IMR-90 (cell line): ENCODE data around the gene ULK1. TPM values are rescaled to one million over a fixed set of nuclear protein-coding genes. Genes with fewer than 3 reads are reported as not detected.
A peak's percentile ranks its signal among the peaks of the same experiment; 100 is the strongest.

ENCODE experiments used
- ATAC-seq: fragments of 200-7000 bp; cut with Tn5 transposase; 2 replicates; pipeline ENCODE4 v1.9.1; 2020; ENCODE audit warnings: low read depth, mild to moderate bottlenecking, moderate library complexity
- BruUV-seq: library from RNA; stranded (reverse); fragments of 400-500 nt; replicated peaks from 2 replicates; lab custom pipeline; 2021; lab: Mats Ljungman, UMichigan
- CTCF ChIA-PET: fragments of 300-600 bp; formaldehyde crosslinking; extraction: SDS; loops from one replicate; lab custom pipeline; 2021; ENCODE audit warnings: antibody characterized with exemption; lab: Yijun Ruan, JAX
- POLR2A ChIA-PET: fragments of 300-600 bp; sonication (Branson Sonifier 250); formaldehyde crosslinking; loops from one replicate; lab custom pipeline; 2022; ENCODE audit warnings: antibody characterized with exemption; ENCODE audit not compliant: unreplicated experiment; lab: Charles Lee
- DNase-seq: peaks from one replicate; pipeline ENCODE4 v3.0.0; 2013
- H2AFZ ChIP-seq: replicated peaks from 2 replicates; pipeline ENCODE3; 2013; ENCODE audit warnings: low read length, mild to moderate bottlenecking; ENCODE audit not compliant: poor library complexity
- H2AK5ac ChIP-seq: 2 replicates; pipeline ENCODE4 v1.6.1; 2013; ENCODE audit warnings: low read depth, low read length, inconsistent platforms
- H2AK9ac ChIP-seq: replicated peaks from 2 replicates; pipeline ENCODE3; 2013; ENCODE audit warnings: mild to moderate bottlenecking, low read depth, low read length, moderate library complexity; ENCODE audit not compliant: poor library complexity
- H2BK120ac ChIP-seq: 2 replicates; pipeline ENCODE4 v1.6.1; 2013; ENCODE audit warnings: low read depth, low read length, inconsistent platforms
- H2BK15ac ChIP-seq: 3 replicates; pipeline ENCODE4 v1.6.1; 2013; ENCODE audit warnings: low read depth, low read length, inconsistent platforms
- H2BK20ac ChIP-seq: 2 replicates; pipeline ENCODE4 v1.6.1; 2013; ENCODE audit warnings: low read depth, mild to moderate bottlenecking, inconsistent platforms, low read length, moderate library complexity
- H2BK5ac ChIP-seq: 2 replicates; pipeline ENCODE4 v1.6.1; 2013; ENCODE audit warnings: mild to moderate bottlenecking, low read depth, low read length, inconsistent platforms; ENCODE audit not compliant: poor library complexity, severe bottlenecking
- H3K14ac ChIP-seq: replicated peaks from 2 replicates; pipeline ENCODE4 v1.6.1; 2013; ENCODE audit warnings: low read depth, low read length, inconsistent platforms
- H3K18ac ChIP-seq: 2 replicates; pipeline ENCODE4 v1.6.1; 2013; ENCODE audit warnings: low read depth, low read length, control low read depth
- H3K23ac ChIP-seq: 2 replicates; pipeline ENCODE4 v1.6.1; 2013; ENCODE audit warnings: low read depth, low read length, inconsistent platforms
- H3K27ac ChIP-seq: 2 replicates; pipeline ENCODE4 v1.5.1; 2013; ENCODE audit warnings: mild to moderate bottlenecking, control low read depth, low read length; ENCODE audit not compliant: insufficient read depth
- H3K27me3 ChIP-seq: 2 replicates; pipeline ENCODE4 v1.6.1; 2013; ENCODE audit warnings: low read length; ENCODE audit not compliant: control insufficient read depth, insufficient read depth
- H3K36me3 ChIP-seq: 2 replicates; pipeline ENCODE4 v1.6.1; 2013; ENCODE audit warnings: low read length, mixed read lengths; ENCODE audit not compliant: control insufficient read depth, insufficient read depth
- H3K4ac ChIP-seq: 2 replicates; pipeline ENCODE4 v1.6.1; 2013; ENCODE audit warnings: low read depth, low read length, inconsistent platforms
- H3K4me1 ChIP-seq: 2 replicates; pipeline ENCODE4 v1.6.1; 2013; ENCODE audit warnings: low read length, mixed read lengths; ENCODE audit not compliant: control insufficient read depth, insufficient read depth
- H3K4me2 ChIP-seq: 2 replicates; pipeline ENCODE4 v1.6.1; 2013; ENCODE audit warnings: low read depth, mild to moderate bottlenecking, control low read depth, low read length, moderate library complexity
- H3K4me3 ChIP-seq: 2 replicates; pipeline ENCODE4 v1.5.1; 2013; ENCODE audit warnings: low read depth, mild to moderate bottlenecking, control low read depth, low read length, moderate library complexity; ENCODE audit not compliant: insufficient read depth
- H3K56ac ChIP-seq: 2 replicates; pipeline ENCODE4 v1.6.1; 2013; ENCODE audit warnings: low read length, inconsistent platforms; ENCODE audit not compliant: insufficient read depth; ENCODE audit errors: extremely low read depth
- H3K79me1 ChIP-seq, 2 experiments: 2 replicates each; pipeline ENCODE4 v1.6.1; 2013; ENCODE audit warnings: low read length in 2 of 2, inconsistent platforms in 1 of 2, low read depth in 1 of 2
- H3K9ac ChIP-seq: 2 replicates; pipeline ENCODE4 v1.6.1; 2013; ENCODE audit warnings: low read depth, low read length, control low read depth
- H3K9me1 ChIP-seq: 2 replicates; pipeline ENCODE4 v1.6.1; 2013; ENCODE audit warnings: low read length, inconsistent platforms; ENCODE audit not compliant: insufficient read depth
- H3K9me3 ChIP-seq: 2 replicates; pipeline ENCODE4 v1.6.1; 2013; ENCODE audit warnings: low read length; ENCODE audit not compliant: control insufficient read depth, insufficient read depth
- H4K20me1 ChIP-seq: 2 replicates; pipeline ENCODE4 v1.6.1; 2013; ENCODE audit warnings: low read length, inconsistent platforms; ENCODE audit not compliant: insufficient read depth
- H4K5ac ChIP-seq: 2 replicates; pipeline ENCODE4 v1.6.1; 2013; ENCODE audit warnings: mild to moderate bottlenecking, low read depth, low read length, control low read depth
- H4K8ac ChIP-seq, 2 experiments: 2 replicates each; pipeline ENCODE4 v1.6.1; 2013; ENCODE audit warnings: low read depth in 2 of 2, low read length in 2 of 2, control low read depth in 1 of 2, inconsistent platforms in 1 of 2
- H4K91ac ChIP-seq: 2 replicates; pipeline ENCODE4 v1.6.1; 2013; ENCODE audit warnings: low read depth, low read length, inconsistent platforms; ENCODE audit not compliant: insufficient read depth
- CEBPB ChIP-seq: IDR thresholded peaks from 2 replicates; pipeline ENCODE4 v1.6.1; 2012; ENCODE audit warnings: low read depth, low read length, improper control_type of control experiment
- ELK1 ChIP-seq: fragments of 150-350 bp; IDR thresholded peaks from 2 replicates; pipeline ENCODE4 v1.6.1; 2016; ENCODE audit warnings: low read depth, mild to moderate bottlenecking, low read length, moderate library complexity, borderline replicate concordance
- MAZ ChIP-seq: IDR thresholded peaks from 2 replicates; pipeline ENCODE4 v1.6.1; 2012; ENCODE audit warnings: low read depth, mild to moderate bottlenecking, low read length, improper control_type of control experiment, moderate library complexity, borderline replicate concordance
- MXI1 ChIP-seq: IDR thresholded peaks from 2 replicates; pipeline ENCODE4 v1.6.1; 2012; ENCODE audit warnings: low read depth, mild to moderate bottlenecking, low read length, moderate library complexity, borderline replicate concordance
- NFE2L2 ChIP-seq: fragments of 150-350 bp; IDR thresholded peaks from 2 replicates; pipeline ENCODE4 v1.6.1; 2016; ENCODE audit warnings: low read depth, mild to moderate bottlenecking, low read length
- RAD21 ChIP-seq: IDR thresholded peaks from 2 replicates; pipeline ENCODE4 v1.6.1; 2012; ENCODE audit warnings: low read length, improper control_type of control experiment
- RCOR1 ChIP-seq: IDR thresholded peaks from 2 replicates; pipeline ENCODE4 v1.6.1; 2012; ENCODE audit warnings: mild to moderate bottlenecking, low read length, improper control_type of control experiment; ENCODE audit not compliant: insufficient replicate concordance
- WGBS, 2 experiments: methylation state at CpG; one replicate each; pipeline versions ENCODE4 v1.1.5 to v1.1.7; 2013; ENCODE audit warnings: missing lambda C conversion rate in 2 of 2; ENCODE audit not compliant: insufficient read length in 1 of 2; ENCODE audit errors: extremely low coverage in 2 of 2; 5-methylcytosine and 5-hydroxymethylcytosine counted together
- dilution Hi-C: fragments of 300-500 bp; cut with HindIII; formaldehyde crosslinking; loops from one replicate; pipeline ENCODE4 v1.14.3; 2018; ENCODE audit warnings: low sequenced_read_pairs; ENCODE audit not compliant: unreplicated experiment
- in situ Hi-C: fragments of 300-500 bp; cut with MboI; formaldehyde crosslinking; loops from 3 replicates; pipeline ENCODE4 v1.14.3; 2019; ENCODE audit warnings: low sequenced_read_pairs, inconsistent platforms, mixed read lengths
- intact Hi-C: fragments of 100-400 bp; cut with micrococcal nuclease; formaldehyde crosslinking; loops from 2 replicates; pipeline ENCODE4 v1.10.0; 2022
- polyA plus RNA-seq, 3 experiments: library from polyadenylated mRNA; depleted of rRNA; stranded (reverse); fragments of >200 nt; gene quantifications; 2 replicates each; pipeline ENCODE4 v1.2.3, GENCODE V29; 2012; ENCODE audit warnings: low replicate concordance in 1 of 3
- total RNA-seq: library from RNA; depleted of rRNA; stranded (reverse); fragments of >200 nt; gene quantifications from 2 replicates; pipeline ENCODE4 v1.2.3, GENCODE V29; 2012
- TF ChIP-seq, protein P1 (sequence below): conservative IDR thresholded peaks from 2 replicates; pipeline ENCODE4 v1.5.1; 2012; ENCODE audit warnings: mild to moderate bottlenecking, low read depth, low read length, improper control_type of control experiment
- TF ChIP-seq, protein P2 (sequence below): fragments of 150-350 bp; IDR thresholded peaks from 2 replicates; pipeline ENCODE4 v1.6.1; 2017; ENCODE audit warnings: mild to moderate bottlenecking, antibody characterized with exemption, low read length, low read depth

ULK1 gene
- total and polyA plus RNA-seq, 2 of the 4 experiments (the other 2 are of a cell fraction): 1.8 to 19.2 TPM

- H4K8ac ChIP-seq: peak overlapping the region in 1 of 2 experiments; percentile 24; a peak in 1 of 4 replicates
- no peak overlapping the region for H3K4me3 ChIP-seq
- ChIA-PET CTCF (no interaction called here), POLR2A (no interaction called here)
- H3K9me1 ChIP-seq: no peaks in the 10 kb centered on the region
- in situ Hi-C loops: no loop called here
- H2BK120ac ChIP-seq: no peak overlapping the region
- no peaks in the 10 kb centered on the region for H3K79me1 ChIP-seq
- peak overlapping the region; percentile 81 for H2AFZ ChIP-seq
- H3K23ac ChIP-seq: no peak overlapping the region
- no peak overlapping the region for H2AK5ac ChIP-seq
- H2BK15ac ChIP-seq: no peak overlapping the region
- peak overlapping the region; percentile 40; the same call in 1 of the 2 replicates for H3K14ac ChIP-seq
- H3K36me3 ChIP-seq: no peaks in the 10 kb centered on the region
- no peaks in the 10 kb centered on the region; the same call in 1 of the 2 replicates for H4K20me1 ChIP-seq
- intact Hi-C loops: no loop called here
- 55% methylated on average over 11 of the region's 24 CpGs; no CpG with 5 or more reads in 1 of the 2 experiments for WGBS, 2 experiments
- no peak overlapping the region; the same call in 1 of the 2 replicates for H3K4ac ChIP-seq
- peaks cover 12% of the 10 kb centered on the region; the same call in 1 of the 2 replicates for H3K27me3 ChIP-seq
- ATAC-seq (peak; percentile 15), DNase-seq (peak; percentile 26)
- H3K4me1 ChIP-seq: peaks cover 6% of the 10 kb centered on the region
- no peaks in the 10 kb centered on the region for H3K9me3 ChIP-seq
- no peak overlapping the region for H4K5ac ChIP-seq
- H3K4me2 ChIP-seq: no peak overlapping the region
- no peak overlapping the region for H4K91ac ChIP-seq
- BruUV-seq: no TSS peak
- no peak overlapping the region for H2BK20ac ChIP-seq
- no peak overlapping the region for H3K9ac ChIP-seq
- TF ChIP-seq RAD21 (no peak), ELK1 (no peak), RCOR1 (no peak), NFE2L2 (no peak), MXI1 (no peak), CEBPB (no peak), MAZ (no peak)
- TF ChIP-seq, protein P1, sequence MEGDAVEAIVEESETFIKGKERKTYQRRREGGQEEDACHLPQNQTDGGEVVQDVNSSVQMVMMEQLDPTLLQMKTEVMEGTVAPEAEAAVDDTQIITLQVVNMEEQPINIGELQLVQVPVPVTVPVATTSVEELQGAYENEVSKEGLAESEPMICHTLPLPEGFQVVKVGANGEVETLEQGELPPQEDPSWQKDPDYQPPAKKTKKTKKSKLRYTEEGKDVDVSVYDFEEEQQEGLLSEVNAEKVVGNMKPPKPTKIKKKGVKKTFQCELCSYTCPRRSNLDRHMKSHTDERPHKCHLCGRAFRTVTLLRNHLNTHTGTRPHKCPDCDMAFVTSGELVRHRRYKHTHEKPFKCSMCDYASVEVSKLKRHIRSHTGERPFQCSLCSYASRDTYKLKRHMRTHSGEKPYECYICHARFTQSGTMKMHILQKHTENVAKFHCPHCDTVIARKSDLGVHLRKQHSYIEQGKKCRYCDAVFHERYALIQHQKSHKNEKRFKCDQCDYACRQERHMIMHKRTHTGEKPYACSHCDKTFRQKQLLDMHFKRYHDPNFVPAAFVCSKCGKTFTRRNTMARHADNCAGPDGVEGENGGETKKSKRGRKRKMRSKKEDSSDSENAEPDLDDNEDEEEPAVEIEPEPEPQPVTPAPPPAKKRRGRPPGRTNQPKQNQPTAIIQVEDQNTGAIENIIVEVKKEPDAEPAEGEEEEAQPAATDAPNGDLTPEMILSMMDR: no peak
- TF ChIP-seq, protein P2, sequence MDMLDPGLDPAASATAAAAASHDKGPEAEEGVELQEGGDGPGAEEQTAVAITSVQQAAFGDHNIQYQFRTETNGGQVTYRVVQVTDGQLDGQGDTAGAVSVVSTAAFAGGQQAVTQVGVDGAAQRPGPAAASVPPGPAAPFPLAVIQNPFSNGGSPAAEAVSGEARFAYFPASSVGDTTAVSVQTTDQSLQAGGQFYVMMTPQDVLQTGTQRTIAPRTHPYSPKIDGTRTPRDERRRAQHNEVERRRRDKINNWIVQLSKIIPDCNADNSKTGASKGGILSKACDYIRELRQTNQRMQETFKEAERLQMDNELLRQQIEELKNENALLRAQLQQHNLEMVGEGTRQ: no peak
- no peak overlapping the region for H3K27ac ChIP-seq
- H3K18ac ChIP-seq: no peak overlapping the region
- H3K56ac ChIP-seq: no peak overlapping the region
- H2AK9ac ChIP-seq: peak overlapping the region; percentile 85
- dilution Hi-C loops: no loop called here
- no peak overlapping the region for H2BK5ac ChIP-seq
Observed at GRCh38 chr12:131852551-131853299, 41.7 kb upstream of the ULK1 start.
